ENCODE measurements around the gene EPHA8.
A peak's percentile ranks its signal among the peaks of the same experiment; 100 is the strongest.

The EPHA8 gene

DNA sequence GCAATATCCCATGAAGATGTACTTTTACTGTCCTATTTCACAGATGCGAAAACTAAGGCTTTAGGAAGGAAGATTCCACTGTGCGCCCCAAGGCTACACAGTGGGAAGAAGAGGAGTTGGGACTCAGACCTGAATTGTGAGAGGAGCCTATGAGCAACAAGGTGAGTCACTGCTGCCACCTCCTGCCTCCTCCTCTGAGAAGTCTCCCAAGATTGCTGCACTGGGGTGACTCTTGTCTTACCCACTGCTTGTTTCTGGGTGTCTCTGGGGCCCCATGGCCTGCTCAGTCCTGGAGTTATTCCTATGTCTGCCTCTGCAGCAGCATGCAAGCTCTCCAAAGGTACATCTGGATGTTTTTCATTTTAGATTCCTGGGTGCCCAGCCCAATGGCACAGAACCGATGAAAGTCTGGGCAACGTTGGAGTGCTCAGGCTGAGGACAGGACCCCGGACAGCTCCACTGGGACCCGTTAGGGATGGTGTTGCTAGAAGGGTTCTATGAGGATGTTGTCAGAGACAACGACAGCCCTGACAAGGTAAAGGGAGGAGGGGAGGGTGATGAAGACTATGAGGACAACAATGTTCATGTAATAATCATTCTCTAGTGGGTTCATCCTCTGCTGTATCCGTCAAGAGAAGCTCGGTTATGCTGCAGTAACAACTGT is 62.1 kb downstream of the EPHA8 start:
- no peak for DNase-seq

DNA sequence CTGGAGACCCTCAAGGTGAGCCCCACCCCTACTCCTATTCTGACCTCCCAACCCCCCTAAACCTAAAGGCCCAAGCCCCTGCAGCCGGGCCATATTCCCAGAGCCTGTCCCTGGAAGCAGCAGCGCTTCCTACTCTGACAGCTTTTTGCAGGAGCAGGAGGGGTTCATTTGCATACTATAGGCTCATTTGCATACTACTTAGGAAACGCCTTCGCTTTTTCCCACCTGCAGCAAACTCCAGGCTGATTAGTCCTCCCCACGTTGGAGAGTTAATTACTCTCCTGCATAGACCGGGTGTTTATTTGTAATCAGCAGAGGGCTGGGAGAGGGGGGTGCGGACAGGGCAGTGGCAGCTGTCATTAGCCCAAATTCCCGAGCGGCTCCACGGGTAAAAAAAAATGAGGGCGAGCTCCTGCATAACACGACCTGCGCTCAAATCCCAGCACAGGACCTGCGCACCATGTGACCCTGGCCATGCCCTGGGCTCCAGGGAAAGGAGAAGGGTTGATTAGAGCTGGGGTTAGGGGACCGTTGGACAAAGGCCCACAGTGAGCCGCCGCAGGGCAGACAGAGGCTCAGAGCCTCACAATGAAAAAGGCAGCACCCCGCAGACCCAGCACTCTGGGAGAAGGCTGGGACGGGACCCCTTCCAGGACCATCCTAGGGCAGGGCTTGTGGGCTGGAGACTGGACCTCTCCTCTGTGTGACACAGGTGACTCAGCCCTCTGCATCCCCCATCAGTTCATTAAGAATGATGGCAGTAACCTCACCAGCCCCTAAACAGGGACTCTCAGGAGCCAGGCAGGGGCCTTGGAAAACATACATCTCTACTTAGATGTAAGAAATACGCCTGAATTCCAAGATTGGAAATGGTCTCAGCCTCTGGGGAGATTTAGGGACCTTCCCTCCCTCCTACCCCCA is 63.2 kb downstream of the EPHA8 start:
- no peak for DNase-seq

DNA sequence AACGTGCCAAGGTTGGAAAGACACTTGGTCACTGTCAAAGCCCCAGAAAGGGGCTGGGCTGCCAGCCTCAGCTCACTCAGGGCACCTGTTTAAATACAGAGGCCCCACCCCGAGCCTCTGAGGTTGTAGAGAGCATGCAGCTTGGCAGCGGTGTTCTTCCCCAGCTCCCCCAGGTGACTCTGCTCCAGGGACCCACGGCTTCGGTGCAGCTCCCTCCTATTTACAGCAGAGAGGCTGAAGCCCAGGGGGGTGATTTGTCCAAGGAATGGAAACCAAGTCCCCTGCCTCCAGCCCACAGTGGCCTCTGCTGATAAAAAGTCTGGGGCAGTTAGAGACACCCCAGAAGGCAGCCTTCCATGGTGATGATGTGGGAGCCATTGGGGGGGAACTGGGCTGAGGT is 64.0 kb downstream of the EPHA8 start:
- DNase-seq: no peak

- DNase-seq: no peak
Observed at GRCh38 chr1:22628698-22629444, 65.6 kb downstream of the EPHA8 start.

- DNase-seq: no peak
Observed at GRCh38 chr1:22629886-22630285, 66.6 kb downstream of the EPHA8 start.

DNA sequence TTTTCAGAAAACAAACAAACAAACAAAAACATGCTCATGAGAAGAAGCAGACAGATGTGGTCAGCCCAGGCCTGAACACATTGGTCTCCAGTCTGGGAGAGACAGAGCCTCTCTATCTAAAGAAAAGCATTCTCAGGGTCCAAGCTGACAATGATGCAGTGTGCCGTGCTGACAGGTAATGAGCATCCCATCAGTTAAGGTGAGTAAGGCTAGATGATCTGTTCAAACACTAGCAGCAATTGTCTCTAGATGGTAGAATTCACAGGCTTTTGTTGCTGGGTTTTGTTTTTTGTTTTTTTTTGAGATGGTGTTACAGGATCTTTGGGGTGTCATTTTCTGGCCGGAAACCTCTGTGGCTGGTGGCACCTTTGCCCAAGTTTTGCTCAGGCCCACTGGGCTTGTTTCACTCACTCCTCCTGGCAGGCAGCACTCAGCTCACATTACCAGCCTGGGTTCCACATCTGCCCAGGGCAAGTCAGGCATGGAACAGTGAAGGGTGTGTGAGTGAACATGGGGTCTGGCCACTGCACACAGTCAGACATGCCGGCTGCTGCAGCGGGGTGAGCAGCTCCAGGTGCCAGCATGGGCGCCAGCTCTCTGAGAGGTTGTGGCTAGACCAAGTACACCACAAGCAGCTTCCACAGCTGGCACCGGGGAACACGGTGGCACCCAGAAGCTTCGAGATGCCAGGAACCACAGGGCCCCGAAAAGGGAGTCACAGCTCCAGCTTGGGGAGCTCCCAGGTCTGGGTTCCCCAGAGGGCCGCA is 70.6 kb downstream of the EPHA8 start:
- DNase-seq: no peak

DNA sequence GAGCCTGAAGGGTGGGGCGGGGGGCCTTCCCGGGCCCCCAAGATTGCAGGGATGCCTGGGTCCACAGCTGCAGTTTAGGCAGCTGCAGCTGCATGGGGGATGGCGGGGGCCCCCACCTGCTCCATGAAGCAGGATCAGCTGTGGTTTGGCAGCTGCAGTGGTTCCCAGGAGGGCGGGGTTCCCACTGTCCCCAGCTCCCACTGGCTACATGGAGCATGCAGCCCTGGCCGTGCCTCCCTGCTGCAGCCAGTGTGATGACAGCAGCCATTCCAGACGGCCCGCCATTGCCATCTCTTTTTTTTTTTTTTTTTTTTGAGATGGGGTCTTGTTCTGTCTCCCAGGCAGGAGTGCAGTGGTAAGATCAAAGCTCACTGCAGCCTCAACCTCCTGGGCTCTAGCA is 72.1 kb downstream of the EPHA8 start:
- no peak for DNase-seq

GRCh38 chr1:22636353-22636752 is 73.1 kb downstream of the EPHA8 start, which contains the start of gene C1QA:
Gene C1QA (plus strand): TSS chr1:22636628. CDS start chr1:22637617, 989 bp downstream.
- DNase-seq: no peak

DNA sequence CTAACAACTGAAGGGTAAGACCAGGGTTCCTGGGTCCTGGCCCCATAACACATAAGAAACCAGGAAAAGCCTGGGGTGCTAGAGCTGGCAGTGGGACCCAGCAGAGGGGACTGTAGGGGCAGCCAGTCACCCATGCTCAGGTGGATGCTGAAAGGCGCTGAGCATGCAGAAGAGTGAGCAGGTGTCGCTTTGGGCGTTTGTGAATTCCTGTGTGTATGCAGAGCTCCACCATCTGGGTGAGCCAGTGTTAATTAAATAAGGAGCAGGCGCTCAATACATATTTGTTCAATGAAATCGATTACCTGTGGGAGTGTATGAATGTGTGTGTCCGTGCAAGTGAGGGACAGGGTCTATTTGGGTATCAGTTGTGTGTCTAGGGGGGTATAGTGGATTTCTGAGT is 73.6 kb downstream of the EPHA8 start:
- DNase-seq: no peak

- DNase-seq: no peak
Observed at GRCh38 chr1:22637907-22638445, 74.7 kb downstream of the EPHA8 start.

DNA sequence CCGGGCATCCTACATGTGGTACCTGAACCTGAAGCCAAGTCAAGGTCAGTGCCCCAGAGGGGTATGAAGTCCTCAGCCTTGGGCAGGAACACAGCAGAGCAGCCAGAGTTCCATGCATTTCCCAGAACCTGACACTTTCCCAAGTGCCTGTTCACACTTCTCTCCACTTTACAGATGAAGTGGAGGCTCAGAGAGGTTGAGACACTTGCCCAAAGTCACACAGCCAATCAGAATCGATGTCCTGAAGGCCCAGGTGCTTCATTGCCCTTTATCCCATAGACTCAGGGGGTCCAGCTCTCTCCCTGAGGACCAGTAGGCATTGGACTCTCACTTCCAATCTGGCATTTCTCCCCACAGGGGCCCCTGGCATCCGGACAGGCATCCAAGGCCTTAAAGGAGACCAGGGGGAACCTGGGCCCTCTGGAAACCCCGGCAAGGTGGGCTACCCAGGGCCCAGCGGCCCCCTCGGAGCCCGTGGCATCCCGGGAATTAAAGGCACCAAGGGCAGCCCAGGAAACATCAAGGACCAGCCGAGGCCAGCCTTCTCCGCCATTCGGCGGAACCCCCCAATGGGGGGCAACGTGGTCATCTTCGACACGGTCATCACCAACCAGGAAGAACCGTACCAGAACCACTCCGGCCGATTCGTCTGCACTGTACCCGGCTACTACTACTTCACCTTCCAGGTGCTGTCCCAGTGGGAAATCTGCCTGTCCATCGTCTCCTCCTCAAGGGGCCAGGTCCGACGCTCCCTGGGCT is 75.4 kb downstream of the EPHA8 start:
- no peak for DNase-seq

DNA sequence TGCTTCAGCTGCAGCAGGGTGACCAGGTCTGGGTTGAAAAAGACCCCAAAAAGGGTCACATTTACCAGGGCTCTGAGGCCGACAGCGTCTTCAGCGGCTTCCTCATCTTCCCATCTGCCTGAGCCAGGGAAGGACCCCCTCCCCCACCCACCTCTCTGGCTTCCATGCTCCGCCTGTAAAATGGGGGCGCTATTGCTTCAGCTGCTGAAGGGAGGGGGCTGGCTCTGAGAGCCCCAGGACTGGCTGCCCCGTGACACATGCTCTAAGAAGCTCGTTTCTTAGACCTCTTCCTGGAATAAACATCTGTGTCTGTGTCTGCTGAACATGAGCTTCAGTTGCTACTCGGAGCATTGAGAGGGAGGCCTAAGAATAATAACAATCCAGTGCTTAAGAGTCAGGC is 76.0 kb downstream of the EPHA8 start:
- DNase-seq: no peak

DNA sequence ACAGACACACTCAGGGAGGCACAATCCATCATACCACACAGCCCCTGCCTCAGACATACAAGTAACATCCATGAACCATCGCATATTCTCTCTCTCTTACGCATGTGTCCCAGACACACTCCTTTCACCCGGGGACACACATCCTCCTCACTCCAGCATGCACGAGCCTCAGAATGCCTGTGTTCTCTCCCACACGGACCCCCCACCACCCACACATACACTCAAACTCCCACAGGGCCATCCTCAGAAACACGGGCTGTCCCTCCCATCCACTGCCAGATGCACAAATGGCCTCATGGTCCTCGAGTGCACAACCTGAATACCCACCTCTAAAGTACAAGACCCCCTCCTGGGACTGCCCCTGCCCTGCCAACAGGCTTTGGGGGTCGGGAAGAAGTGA is 78.0 kb downstream of the EPHA8 start:
- DNase-seq: no peak

DNA sequence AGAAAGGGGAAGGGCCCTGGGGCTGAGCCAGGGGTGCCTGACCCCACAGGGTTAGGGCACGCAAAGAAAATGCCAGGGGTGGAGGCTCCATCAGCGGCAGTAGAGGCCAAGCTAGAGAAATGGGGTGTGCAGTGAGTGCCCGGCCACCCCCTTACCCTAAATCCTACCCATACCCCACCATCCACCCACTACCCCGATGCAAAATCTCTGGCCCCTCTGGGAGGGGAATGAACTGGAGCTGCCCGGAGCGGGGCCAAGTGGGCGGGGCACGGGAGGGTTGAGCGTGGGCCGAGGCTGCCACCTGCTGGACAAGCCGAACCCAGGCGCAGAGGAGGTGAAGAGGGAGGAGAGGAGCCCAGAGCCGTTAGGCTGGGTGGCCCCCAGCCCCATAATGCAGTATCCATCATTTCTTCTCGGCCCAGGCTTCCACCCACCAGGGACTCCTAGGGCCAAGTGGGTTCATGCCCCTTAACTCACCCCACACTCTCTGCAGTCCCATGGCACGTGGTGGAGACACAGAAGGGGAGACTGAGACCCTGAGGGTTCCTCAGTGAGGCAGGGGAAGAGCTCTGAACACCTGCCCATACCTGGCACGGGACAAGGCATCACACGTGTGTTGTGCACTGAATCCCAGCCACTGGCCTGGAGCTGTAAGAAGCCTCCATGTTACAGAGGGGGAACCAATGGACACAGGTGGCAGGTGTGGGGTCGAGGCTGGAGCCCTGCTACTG is 78.8 kb downstream of the EPHA8 start:
- DNase-seq: peak; percentile 71

DNA sequence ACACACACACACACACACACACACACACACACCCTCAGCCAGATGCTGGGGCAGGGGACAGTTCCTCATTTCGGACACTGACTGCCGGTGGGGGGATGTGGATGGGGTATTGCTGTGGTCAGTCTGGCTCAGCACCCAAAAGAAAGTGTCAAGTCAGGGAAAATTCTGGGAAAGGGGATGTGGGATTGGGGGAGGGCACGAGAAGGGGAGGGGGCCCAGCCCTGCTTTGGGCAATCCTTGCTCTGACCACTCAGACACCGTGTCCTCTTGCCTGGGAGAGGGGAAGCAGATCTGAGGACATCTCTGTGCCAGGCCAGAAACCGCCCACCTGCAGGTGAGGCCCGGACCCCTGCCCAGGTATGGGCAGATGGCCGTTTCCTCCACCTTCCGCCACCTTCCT is 80.1 kb downstream of the EPHA8 start, which contains the start of gene C1QC:
C1QC (plus strand) TSS at position 253 of the 400 bp plus-strand sequence. CDS start 391 bp downstream, outside the sequence.
- no peak for DNase-seq

- DNase-seq: no peak
Observed at GRCh38 chr1:22643928-22644327, 80.6 kb downstream of the EPHA8 start.

GRCh38 chr1:22645931-22646330 is 82.6 kb downstream of the EPHA8 start:
- no peak for DNase-seq

DNA sequence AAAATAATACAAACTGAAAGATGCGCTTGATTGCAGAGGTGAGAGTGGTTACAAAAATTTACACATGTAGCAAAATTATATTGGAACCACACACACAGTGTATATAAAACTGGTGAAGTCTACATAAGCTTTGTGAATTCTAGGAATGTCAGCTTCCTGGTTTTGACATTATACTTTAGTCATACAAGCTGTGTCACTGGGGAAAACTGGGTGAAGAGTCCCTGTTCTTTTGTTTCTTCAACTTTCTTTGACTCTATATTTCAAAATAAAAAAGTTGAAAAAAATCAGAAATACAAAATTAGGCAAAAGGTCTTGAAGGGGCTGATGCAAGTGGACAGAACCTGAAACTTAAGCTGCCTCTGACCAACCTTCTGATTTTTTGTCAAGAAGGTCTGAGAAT is 83.1 kb downstream of the EPHA8 start:
- no peak for DNase-seq

- no peak for DNase-seq
Observed at GRCh38 chr1:22650089-22650693, 86.9 kb downstream of the EPHA8 start.
